GM19099 (cell line): ENCODE results near the gene NOS3.

Source experiments
- POLR2A ChIP-seq: IDR thresholded peaks from 3 replicates; pipeline ENCODE4 v1.6.1; 2011; ENCODE audit warnings: low read depth; ENCODE audit not compliant: insufficient read length; ENCODE audit errors: extremely low read depth

Gene NOS3

GRCh38 chr7:151018421-151019129 is 27.8 kb downstream of the NOS3 start:
- no peak for TF ChIP-seq POLR2A

- no peak for TF ChIP-seq POLR2A
Observed at GRCh38 chr7:151019130-151019447, 28.3 kb downstream of the NOS3 start.

GRCh38 chr7:151020231-151020630 is 29.4 kb downstream of the NOS3 start:
- TF ChIP-seq POLR2A: no peak

- no peak for TF ChIP-seq POLR2A
Observed at GRCh38 chr7:151023232-151023631, 32.4 kb downstream of the NOS3 start.

- TF ChIP-seq POLR2A: no peak
Observed at GRCh38 chr7:151024435-151025056, 33.7 kb downstream of the NOS3 start, which contains the start of gene ATG9B. TSS of gene ATG9B (minus strand) at chr7:151024494. CDS start at chr7:151024423, 71 bp downstream.

GRCh38 chr7:151025924-151026671 is 35.3 kb downstream of the NOS3 start:
- no peak for TF ChIP-seq POLR2A

- TF ChIP-seq POLR2A: peak; percentile 62
Observed at GRCh38 chr7:151028131-151028947, 37.5 kb downstream of the NOS3 start, which contains the start of gene ABCB8. TSS of gene ABCB8 (plus strand) at chr7:151028450. CDS start at chr7:151028516, 66 bp downstream.

GRCh38 chr7:151028948-151029501 is 38.2 kb downstream of the NOS3 start:
- no peak for TF ChIP-seq POLR2A

GRCh38 chr7:151031011-151031410 is 40.2 kb downstream of the NOS3 start:
- no peak for TF ChIP-seq POLR2A

- no peak for TF ChIP-seq POLR2A
Observed at GRCh38 chr7:151032936-151033863, 42.4 kb downstream of the NOS3 start.

GRCh38 chr7:151033864-151034249 is 43.0 kb downstream of the NOS3 start:
- no peak for TF ChIP-seq POLR2A

GRCh38 chr7:151034312-151035025 is 43.7 kb downstream of the NOS3 start:
- TF ChIP-seq POLR2A: no peak
